ENCODE data around the gene SEMA5B.

DNA sequence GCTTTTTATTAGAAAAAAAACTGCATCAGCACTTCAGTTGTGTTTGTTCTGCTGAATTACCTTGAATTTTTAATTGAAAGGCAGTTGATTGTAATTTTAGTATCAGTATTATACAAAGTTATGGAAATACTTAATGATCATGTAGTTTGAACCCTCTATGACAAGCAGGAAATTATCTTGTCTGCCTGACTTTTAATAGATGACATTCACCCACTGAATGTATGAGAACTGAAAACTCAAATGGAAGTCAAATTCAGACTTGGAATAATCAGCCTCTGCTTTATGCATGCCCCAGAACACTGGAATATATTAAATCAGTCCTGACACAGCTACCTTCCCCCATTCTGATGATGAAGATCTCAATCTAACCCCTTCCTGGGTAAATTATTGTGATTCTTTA, 159.2 kb downstream of the SEMA5B start:
- TF ChIP-seq, protein P1, sequence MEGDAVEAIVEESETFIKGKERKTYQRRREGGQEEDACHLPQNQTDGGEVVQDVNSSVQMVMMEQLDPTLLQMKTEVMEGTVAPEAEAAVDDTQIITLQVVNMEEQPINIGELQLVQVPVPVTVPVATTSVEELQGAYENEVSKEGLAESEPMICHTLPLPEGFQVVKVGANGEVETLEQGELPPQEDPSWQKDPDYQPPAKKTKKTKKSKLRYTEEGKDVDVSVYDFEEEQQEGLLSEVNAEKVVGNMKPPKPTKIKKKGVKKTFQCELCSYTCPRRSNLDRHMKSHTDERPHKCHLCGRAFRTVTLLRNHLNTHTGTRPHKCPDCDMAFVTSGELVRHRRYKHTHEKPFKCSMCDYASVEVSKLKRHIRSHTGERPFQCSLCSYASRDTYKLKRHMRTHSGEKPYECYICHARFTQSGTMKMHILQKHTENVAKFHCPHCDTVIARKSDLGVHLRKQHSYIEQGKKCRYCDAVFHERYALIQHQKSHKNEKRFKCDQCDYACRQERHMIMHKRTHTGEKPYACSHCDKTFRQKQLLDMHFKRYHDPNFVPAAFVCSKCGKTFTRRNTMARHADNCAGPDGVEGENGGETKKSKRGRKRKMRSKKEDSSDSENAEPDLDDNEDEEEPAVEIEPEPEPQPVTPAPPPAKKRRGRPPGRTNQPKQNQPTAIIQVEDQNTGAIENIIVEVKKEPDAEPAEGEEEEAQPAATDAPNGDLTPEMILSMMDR (conservative IDR thresholded peaks at IDR 0.05; ENCODE audit: low read length), result no peak
- TF ChIP-seq EZH2phosphoT487 (IDR thresholded peaks at IDR 0.05; ENCODE audit: borderline replicate concordance, low read depth, low read length), result no peak
